GM18511 (cell line): ENCODE measurements around the gene DENND5A.
A peak's percentile ranks its signal among the peaks of the same experiment; 100 is the strongest.
"Not testable (repeated sequence)": the region's sequence is repeated elsewhere in the genome, so short reads cannot be mapped to it uniquely, and the experiment has no call there.

Experiments used
- ATAC-seq: cut with Tn5 transposase; IDR thresholded peaks from one replicate; pipeline ENCODE4 v1.9.1; 2021; ENCODE audit warnings: mild to moderate bottlenecking, moderate library complexity; ENCODE audit not compliant: unreplicated experiment

DENND5A gene

DNA sequence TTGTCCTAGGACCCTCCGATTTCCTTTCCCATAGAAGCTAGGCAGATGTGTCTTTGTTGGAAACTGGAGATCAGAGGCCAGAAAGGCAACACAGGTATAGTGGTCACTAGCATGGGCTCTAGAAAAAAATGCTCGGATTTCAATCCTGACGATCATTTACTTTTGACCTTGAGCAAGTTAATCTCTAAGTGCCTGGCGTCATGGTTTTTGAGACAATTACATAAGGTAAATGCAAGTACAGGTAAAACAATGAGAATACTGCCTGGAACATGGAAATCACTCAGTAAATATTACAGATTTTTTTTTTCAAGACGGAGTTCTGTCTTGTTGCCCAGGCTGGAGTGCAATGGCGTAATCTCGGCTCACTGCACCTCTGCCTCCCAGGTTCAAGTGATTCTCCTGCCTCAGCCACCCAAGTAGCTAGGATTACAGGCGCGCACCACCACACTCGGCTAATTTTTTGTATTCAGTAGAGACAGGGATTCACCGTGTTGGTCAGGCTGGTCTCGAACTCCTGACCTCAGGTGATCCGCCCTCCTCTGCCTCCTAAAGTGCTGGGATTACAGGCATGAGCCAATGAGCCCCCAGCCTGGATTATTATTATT lies 1.1 kb upstream of the DENND5A start:
- no peak for ATAC-seq

DNA sequence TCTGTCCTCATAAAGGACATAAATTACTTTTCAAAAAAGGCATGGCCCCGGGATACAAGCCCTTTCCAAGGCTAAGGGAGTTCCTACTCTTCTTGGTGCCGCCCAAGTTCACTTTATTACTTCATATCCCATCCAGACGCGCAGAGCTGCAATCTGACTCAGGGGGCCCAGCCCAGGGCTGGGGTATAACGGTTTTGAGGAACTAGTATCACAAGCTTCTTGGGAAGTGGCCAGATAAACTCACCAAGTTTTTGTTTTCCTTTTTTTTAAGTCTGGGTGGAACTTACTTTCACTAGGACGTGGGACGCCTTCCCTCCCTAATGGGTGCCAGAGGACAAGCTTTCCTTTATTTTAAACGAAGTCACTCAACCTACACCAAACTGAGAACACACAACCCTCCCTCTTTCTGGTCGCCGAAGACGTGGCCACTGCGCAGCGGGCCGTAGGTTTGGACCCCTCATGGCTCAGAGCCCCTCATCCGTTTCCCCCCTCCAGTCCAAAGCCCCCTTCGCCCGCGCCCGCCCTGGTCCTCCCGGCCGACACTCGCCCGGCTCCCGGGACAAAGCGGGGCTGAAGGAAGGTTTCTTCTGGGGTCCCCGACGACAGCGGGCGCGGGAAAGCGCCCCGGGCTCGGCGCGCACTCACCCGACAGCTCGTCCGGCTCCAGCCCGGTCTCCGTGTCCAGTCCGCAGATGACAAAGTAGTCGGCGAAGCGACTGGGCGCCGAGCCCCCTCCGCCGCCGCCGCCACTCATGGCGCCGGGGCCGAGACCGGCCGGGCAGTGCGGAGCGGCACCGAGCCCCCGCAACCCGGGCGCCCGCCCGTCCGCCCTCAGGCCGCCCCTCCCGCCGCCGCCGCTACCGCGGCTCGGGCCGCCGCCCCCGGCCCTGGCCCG lies 587 bp downstream of the DENND5A start:
- ATAC-seq: peak; percentile 23

DNA sequence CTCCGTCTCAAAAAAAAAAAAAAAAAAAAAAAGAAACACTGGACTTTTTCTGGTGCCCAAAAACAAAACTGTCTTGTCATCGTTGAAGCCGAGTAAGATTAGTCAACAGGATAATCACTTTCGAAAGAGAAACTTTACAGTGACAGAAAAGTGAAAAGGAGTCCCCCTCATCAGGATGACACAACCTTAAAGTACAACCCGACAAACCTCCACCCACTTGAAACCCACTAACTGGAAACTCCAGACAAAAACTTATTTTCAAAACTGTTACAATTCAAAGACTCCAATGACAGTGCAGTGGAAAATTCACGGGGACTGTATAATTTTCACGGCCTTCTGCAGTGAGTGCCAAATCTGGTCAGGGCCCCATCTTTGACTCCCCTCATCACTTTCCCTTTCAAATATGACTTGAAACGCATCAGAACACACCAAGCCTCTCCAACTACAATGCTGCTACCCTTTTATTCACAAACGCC lies 1.3 kb downstream of the DENND5A start:
- ATAC-seq: peak; percentile 75

DNA sequence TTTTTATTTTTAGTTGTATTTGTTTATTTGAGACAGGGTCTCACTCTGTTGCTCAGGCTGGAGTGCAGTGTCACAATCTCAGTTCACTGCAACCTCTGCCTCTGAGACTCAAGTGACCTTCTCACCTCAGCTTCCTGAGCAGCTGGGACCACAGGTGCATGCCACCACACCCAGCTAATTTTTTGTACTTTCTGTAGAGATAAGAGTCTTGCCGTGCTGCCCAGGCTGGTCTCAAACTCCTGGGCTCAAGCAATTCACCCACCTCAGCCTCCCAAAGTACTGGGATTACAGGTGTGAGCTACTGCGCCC lies 4.4 kb downstream of the DENND5A start:
- ATAC-seq: not testable (repeated sequence)

DNA sequence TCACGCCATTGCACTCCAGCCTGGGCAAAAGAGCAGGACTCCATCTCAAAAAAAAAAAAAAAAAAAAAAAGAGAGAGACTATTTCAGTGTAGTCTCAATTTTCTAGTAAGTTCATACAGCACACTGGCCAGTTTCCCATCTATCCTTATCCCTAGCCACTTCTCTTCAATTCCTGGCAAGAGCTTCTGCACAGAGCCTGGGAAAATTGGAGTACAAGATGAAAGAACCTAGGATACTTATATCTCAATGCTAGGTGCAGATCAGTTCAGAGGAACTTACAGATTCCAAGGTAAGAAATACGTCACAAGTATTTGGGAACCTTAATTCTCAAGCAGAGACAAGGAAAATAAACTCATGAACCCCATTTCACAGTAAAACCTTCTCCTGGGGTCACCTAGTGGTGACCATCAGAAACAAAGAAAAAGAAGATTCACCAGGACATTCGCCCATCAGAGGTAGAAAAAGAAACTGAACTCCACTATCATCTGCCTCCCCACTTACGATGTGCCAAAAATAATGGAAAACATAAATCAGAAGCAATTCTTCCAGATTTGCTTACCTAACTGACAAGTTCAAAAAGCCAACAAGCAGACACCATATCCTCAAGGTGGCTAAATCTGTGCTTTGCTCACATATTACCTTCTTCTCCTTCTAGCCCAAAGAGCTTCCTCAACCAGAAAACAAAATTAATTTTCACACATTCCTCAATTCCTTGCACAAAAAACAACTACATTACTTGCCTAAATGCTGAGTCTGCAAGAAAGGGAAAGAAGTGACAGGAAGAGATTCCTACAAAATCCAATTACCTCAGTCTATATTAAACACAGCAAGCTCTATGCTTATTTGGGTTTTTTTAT lies 4.9 kb downstream of the DENND5A start:
- ATAC-seq: no peak

DNA sequence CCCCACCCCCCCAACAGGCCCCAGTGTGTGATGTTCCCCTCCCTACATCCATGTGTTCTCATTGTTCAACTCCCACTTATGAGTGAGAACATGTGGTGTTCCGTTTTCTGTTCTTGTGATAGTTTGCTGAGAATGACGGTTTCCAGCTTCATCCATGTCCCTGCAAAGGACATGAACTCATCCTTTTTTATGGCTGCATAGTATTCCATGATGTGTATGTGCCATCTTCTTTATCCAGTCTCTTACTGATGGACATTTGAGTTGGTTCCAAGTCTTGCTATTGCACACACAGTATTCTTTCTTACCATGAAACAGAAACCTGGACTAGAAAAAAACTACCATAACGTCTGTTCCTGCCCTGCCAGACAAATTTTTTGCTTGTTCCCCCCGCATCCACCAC lies 6.9 kb downstream of the DENND5A start:
- not testable (repeated sequence) for ATAC-seq

DNA sequence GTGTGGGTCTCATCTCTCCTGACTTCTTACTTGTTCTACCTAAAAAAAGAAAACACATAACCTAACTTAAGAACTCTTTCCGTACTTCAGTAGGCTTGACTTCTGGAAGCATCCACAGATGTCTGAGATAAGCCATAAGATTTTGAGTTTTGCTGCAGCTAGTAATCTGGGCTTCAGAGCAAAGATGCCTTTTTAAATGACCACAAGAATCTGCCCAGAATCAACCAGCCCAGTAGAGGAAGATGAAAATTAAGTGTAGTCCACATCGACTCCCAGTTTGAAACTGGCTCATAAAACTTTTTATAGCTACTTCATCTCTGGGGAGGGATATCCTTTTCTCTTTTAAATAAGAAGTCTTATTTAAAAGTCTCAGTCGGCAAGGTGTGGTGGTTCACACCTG lies 10.7 kb downstream of the DENND5A start:
- ATAC-seq: no peak

DNA sequence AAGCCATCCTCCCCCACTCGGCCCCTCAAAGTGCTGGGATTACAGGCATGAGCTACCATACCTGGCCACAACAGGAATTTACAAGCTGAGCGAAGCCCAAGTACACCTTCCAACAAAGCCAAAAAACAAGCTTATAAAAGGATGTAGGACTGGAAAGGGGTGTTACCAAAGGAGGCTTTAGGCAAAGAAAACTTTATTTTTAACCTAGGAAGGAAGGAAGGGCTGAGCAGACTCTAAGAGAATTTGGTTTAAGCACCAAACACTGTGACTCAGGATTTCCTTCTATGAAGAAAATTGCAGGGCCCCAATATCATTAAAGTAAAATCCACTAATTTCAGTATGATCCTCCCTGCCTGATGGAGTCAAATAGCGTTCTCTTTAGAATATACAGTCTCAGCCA lies 12.1 kb downstream of the DENND5A start:
- ATAC-seq: no peak

DNA sequence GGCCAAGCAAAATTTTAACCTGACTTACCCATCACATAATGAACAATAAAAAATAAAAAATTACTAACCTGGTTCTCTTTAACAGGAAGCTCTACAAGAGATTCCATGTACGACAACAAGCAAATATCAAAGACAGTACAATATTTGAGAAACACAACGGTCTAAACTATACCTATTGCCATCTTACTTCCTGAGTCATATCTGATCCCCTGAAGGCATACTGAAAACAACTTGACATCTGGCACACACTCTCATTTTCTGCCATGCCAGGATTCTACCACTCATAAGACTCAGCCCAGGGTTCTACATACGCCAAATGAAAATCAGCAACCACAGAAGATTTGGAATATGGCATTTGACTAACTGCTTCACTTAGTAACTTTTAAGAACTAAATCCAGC lies 13.8 kb downstream of the DENND5A start:
- no peak for ATAC-seq

DNA sequence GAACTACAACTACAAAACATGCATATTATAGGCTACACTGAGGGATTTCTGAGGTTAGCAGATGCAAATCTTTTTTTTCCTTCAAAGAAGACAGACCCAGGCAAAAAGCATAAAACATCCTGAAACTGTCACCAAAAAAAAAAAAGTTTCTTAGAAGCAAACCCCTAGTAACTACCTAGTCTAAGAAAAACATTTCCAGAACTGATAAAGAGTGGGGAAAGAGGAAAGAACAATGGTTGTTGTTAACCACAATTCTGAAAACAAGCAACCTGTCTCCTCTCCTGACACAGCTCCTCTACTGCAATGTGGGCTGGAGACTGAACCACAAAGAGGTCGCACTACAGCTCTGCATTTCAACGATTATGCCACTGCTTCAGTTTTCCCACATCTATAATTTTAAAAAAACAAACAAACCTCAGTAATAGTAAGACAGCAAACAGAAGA lies 15.0 kb downstream of the DENND5A start:
- peak; percentile 80 for ATAC-seq

DNA sequence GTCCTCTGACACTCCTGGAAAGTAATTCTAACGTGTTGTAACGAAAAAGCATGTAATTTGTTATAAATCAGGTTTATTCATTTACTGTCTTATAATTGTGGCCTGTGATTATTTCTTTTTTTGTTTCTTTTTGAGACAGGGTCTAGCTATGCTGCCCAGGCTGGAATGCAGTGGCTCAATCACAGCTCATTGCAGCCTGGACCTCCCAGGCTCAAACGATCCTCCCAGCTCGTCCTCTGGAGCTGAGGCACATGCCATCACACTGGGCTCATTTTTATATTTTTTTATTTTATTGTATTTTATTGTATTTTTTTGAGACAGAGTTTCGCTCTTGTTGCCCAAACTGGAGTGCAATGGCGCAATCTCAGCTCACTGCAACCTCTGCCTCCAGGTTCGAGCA lies 15.9 kb downstream of the DENND5A start:
- ATAC-seq: no peak

DNA sequence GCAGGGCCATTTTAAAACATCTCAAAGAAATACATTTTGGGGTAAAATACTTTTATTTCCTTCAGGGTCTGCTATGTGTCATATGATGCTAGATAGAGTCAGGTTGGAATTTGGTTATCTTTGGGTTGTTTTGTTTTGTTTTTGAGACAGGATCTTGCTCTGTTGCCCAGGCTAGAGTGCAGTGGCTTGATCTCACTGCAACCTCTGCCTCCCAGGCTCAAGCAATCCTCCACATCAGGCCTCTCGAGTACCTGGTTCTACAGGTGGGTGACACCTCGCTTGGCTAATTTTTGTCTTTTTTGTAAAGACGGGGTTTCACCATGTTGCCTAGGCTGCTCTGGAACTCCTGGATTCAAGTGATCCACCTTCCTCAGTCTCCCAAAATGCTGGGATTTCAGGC lies 17.3 kb downstream of the DENND5A start:
- ATAC-seq: no peak

DNA sequence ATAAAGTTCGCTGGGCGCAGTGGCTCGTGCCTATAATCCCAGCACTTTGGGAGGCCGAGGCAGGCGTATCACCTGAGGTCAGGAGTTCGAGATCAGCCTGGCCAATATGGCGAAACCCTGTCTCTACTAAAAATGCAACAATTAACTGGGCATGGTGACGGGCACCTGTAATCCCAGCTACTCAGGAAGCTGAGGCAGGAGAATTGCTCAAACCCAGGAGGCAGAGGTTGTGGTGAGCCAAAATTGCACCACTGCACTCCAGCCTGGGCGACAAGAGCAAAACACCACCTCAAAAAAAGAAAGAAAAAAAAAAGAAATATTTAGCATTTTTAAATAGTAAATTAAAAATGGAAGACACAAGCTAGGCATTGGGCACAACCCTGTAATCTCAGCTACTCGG lies 28.9 kb downstream of the DENND5A start:
- ATAC-seq: not testable (repeated sequence)

DNA sequence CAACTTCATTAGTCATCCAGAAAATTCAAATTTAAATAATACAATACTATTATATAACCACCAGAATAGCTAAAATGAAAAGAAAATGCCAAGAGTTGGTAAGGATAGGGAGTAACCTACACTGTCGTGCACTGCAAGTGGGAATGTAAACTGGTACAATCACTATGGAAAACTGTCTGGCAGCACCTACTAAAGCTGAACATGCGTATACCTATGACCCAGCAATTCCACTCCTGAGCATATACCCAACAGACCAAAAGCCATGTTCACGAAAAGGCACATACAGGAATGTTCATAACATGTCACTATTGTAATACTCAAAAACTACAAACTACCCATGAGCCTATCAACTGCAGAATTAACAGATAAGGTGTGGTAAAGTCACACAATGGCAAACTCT lies 32.7 kb downstream of the DENND5A start:
- no peak for ATAC-seq

DNA sequence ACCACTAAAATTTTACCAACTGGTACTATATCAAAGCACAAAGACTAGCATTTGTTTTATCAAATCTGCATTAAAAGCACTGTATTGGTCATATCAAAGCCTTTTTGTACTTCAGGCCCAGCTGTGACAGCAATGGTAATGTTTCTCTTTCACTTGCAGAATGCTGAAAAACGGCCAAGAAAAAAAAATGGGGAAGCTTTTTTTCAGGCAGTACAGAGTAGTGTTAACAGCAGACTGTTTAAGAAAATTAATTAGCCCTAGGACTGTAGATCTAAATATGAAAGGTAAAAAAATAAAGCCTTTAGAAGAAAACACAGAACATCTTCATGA lies 33.3 kb downstream of the DENND5A start:
- peak; percentile 62 for ATAC-seq

DNA sequence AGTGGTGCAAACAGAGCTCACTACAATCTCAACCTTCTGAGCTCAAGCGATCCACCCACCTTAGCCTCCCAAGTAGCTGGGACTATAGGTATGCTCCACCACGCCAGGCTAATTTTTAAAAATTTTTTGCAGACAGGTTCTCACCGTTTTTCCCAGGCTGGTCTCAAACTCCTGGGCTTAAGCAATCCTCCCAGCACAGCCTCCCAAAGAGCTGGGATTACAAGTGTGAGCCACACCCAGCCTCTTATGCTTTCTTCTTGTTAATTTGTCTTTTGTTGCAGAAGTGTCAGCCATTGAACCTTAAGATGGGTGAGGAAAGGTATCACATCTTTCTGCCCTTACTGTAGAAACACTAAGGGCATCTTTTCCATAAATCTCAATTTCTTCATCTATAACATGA lies 34.9 kb downstream of the DENND5A start:
- ATAC-seq: no peak

DNA sequence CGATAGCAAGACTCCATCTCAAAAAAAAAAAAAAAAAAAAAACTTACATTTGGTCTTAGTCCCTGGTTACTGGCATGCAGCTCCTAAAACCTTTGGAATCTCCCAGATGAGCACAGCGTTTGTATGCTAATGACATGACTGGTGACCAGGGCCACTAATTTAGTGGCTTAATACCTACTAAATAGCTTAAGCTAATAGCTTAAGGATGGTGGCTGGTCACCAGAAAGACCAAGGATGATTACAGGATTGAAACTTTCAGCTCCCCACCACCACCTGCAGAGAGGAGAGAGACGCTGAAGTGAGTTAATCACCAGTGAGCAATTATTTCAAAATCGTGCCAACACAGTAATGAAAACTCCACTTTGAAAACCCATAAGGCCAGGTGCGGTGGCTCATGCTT lies 37.1 kb downstream of the DENND5A start:
- no peak for ATAC-seq

DNA sequence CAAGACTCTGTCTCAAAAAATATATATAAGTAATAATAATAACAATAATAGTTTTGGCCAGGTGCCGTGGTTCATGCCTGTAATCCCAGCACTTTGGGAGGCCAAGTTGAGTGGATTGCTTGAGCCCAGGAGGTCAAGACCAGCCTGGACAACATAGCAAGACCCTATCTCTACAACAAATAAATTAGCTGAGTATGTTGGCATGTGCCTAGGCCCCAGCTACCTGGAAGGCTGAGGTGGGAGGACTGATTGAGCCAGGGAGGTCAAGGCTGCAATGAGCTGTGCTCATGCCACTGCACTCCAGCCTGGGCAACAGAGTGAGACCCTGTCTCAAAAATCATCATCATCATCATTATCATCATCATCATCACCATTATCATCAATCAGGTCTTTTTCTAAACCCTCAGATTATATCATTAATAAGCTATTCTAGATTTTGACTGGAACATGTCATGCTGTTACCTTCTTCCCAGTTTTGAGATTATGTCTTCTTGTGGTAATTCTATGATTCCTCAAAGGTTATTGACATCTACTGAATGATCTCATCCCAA lies 39.3 kb downstream of the DENND5A start:
- ATAC-seq: no peak

DNA sequence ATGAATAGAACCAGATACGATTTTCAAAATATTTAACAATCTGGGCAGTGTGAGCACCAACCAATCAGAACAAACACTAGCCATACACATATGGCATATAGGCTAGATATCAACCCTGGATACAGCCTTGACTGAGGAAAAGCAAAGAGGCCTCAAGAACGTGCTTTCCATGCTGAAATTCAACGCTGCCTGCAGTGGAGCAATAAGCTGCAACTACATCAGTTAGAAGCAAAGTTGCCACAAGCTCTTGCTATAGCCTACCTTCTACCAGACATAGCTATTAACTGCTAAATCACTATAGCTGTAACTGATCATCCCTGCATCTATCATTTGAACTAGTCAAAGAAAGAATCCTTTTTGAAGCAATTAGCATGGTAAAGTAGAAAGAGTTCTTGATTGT lies 42.5 kb downstream of the DENND5A start:
- ATAC-seq: no peak

DNA sequence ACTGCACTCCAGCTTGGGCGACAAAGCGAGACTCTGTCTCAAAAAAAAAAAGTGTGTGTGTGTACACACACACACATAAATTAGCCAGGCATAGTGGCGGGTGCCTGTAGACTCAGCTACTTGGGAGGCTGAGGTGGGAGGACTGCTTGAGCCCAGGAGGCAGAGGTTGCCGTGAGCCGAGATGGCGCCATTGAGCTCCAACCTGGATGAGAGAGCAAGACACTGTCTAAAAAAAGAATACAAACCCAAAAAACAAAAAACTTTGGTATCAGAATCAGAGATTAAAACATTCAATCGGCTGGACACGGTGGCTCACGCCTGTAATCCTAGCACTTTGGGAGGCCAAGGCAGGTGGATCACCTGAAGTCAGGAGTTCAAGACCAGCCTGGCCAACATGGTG lies 44.3 kb downstream of the DENND5A start:
- ATAC-seq: not testable (repeated sequence)

DNA sequence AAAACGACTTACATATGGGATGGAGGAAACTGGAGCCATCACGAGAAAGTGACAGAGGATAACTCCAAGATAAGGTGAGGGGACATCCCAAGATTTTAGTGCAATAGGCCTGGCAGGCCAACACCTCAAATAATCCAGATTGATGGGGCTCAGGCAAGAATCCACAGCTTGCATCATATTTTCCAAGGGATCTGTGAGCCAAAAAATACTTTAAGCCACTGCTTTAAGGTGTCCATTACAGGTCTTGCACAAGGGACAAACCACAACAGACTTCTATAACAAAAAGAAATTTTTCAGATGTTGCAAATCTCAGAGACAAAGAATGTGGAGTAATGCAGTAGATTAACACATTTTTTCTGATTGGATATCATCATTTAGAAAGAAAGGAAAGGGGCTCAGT lies 45.6 kb downstream of the DENND5A start:
- ATAC-seq: no peak
